Heart left ventricle (tissue), 13 donors: Measurements from ENCODE around the gene PCNX1.

ENCODE experiments used
- POLR2A ChIP-seq, 2 donors: fragments of 450-650 bp; IDR thresholded peaks; one replicate each; pipeline ENCODE4 v1.6.1; 2017; ENCODE audit warnings: antibody characterized with exemption in 2 of 2, mild to moderate bottlenecking in 2 of 2, moderate library complexity in 2 of 2
- TF ChIP-seq, protein P1 (sequence below), 12 donors: fragments of 200-600 bp; sonication (generic) in 4 of 12; IDR thresholded peaks; one replicate each; pipeline versions ENCODE4 v1.5.0 to v1.8.0; 2018 to 2022; ENCODE audit warnings: antibody characterized with exemption in 12 of 12, mild to moderate bottlenecking in 5 of 12
- donor health status: ischemic (EF 13 %, LVEDD 7.1; RV severe dilation, severe dysfunction).
- donor health status: DM: no; HTN: yes; CAD: no.
- donor health status: DM: no; HTN: no; CAD: no.
- donor health status: ischemic (EF 25% LVEDD 6.9; RV normal size, moderate dysfunction).
- donor health status: ischemic (EF 25% LVEDD 5.7; RV mildly dilated, moderate dysfunction).
- donor health status: ischemic (EF 35%, LVEDD 5.7; RV mildly dilated, moderate dysfunction).
- donor health status: nonischemic (EF 11% LVEDD 7.7; RV severe dilation, severe dysfunction).
- donor health status: DM: yes; HTN: yes; CAD: no.
- donor health status: PGD.
- donor health status: ischemic (EF 29% LVEDD 5.4; RV normal size, mild dysfunction).
- donor health status: nonischemic (EF 23%, LVEDD 6.1; RV moderate dilation, normal function).

DNA sequence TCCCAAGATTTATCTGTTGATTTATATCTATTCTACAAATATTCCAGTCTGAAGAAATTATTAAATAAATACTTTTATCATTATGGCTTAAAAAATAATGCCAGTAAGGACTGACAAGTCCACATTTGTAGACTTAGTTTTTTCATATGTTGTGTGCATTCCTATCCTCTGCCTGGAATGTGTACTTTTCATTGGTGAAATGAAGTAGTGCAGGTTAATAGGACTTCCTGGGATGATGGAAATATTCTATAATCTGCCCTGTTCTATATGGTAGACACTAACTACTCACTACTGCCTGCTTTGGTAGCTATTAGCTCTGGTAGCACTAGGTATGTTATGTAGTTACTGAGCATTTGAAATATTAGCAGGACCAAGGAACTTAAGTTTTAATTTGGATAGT lies 86.7 kb downstream of the PCNX1 start:
- TF ChIP-seq, protein P1, sequence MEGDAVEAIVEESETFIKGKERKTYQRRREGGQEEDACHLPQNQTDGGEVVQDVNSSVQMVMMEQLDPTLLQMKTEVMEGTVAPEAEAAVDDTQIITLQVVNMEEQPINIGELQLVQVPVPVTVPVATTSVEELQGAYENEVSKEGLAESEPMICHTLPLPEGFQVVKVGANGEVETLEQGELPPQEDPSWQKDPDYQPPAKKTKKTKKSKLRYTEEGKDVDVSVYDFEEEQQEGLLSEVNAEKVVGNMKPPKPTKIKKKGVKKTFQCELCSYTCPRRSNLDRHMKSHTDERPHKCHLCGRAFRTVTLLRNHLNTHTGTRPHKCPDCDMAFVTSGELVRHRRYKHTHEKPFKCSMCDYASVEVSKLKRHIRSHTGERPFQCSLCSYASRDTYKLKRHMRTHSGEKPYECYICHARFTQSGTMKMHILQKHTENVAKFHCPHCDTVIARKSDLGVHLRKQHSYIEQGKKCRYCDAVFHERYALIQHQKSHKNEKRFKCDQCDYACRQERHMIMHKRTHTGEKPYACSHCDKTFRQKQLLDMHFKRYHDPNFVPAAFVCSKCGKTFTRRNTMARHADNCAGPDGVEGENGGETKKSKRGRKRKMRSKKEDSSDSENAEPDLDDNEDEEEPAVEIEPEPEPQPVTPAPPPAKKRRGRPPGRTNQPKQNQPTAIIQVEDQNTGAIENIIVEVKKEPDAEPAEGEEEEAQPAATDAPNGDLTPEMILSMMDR (IDR thresholded peaks at IDR 0.05): no peak
- TF ChIP-seq POLR2A (IDR thresholded peaks at IDR 0.05): no peak
